ENCODE measurements around the gene ZKSCAN2. TPM values are rescaled to one million over a fixed set of nuclear protein-coding genes. Genes with fewer than 3 reads are reported as not detected.

The ZKSCAN2 gene
- total RNA-seq, 1 donor from 2014 or later: 3.6 TPM

- TF ChIP-seq CTCF (conservative IDR thresholded peaks at IDR 0.05; ENCODE audit: low read depth, low read length): no peak
- H3K4me3 ChIP-seq (ENCODE audit: low read depth, low read length): no peak overlapping the region
- no peak for DNase-seq (ENCODE audit: low read depth)
Measured at GRCh38 chr16:25279491-25279890, 21.8 kb upstream of the ZKSCAN2 start.

GRCh38 chr16:25271421-25271820, 13.8 kb upstream of the ZKSCAN2 start:
- no peak overlapping the region for H3K4me3 ChIP-seq (ENCODE audit: low read depth, low read length)
- no peak for TF ChIP-seq CTCF (conservative IDR thresholded peaks at IDR 0.05; ENCODE audit: low read depth, low read length)
- DNase-seq (ENCODE audit: low read depth): no peak

GRCh38 chr16:25270577-25270976, 12.9 kb upstream of the ZKSCAN2 start:
- TF ChIP-seq CTCF (conservative IDR thresholded peaks at IDR 0.05; ENCODE audit: low read depth, low read length): no peak
- H3K4me3 ChIP-seq (ENCODE audit: low read depth, low read length): no peak overlapping the region
- DNase-seq (ENCODE audit: low read depth): no peak

- H3K4me3 ChIP-seq (ENCODE audit: low read depth, low read length): no peak overlapping the region
- TF ChIP-seq CTCF (conservative IDR thresholded peaks at IDR 0.05; ENCODE audit: low read depth, low read length): no peak
- no peak for DNase-seq (ENCODE audit: low read depth)
Measured at GRCh38 chr16:25269879-25270278, 12.2 kb upstream of the ZKSCAN2 start.

GRCh38 chr16:25265968-25266367, 8.3 kb upstream of the ZKSCAN2 start:
- DNase-seq (ENCODE audit: low read depth): no peak
- H3K4me3 ChIP-seq (ENCODE audit: low read depth, low read length): no peak overlapping the region
- no peak for TF ChIP-seq CTCF (conservative IDR thresholded peaks at IDR 0.05; ENCODE audit: low read depth, low read length)

- TF ChIP-seq CTCF (conservative IDR thresholded peaks at IDR 0.05; ENCODE audit: low read depth, low read length): no peak
- H3K4me3 ChIP-seq (ENCODE audit: low read depth, low read length): no peak overlapping the region
- no peak for DNase-seq (ENCODE audit: low read depth)
Measured at GRCh38 chr16:25264597-25264996, 7.0 kb upstream of the ZKSCAN2 start.

- no peak for DNase-seq (ENCODE audit: low read depth)
- no peak overlapping the region for H3K4me3 ChIP-seq (ENCODE audit: low read depth, low read length)
- TF ChIP-seq CTCF (conservative IDR thresholded peaks at IDR 0.05; ENCODE audit: low read depth, low read length): no peak
Measured at GRCh38 chr16:25260416-25260815, 2.8 kb upstream of the ZKSCAN2 start.
